ENCODE results near the gene ADGRG1.

DNA sequence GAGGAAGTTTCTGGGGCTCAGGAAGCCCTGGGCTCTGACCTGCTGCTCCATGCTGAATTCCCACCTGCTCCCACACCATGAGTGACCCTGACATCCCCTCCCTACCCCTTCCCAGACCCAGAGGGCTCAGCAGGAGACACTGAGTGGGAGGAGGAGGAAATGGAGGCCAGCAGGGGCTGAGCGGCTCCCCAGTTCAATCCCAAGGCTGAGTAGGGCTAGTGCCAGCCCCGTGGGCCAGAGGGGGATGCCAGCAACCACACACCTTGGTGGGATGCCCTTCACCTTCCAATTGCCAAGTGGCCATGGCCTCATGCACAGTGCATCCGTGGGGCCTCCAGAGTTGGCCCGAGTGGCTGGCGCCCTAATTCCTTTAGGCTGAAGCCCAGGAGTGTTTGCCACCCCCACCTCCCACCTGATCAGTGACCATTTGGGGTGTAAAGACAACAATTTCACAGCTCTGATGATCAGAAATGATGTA, 38.7 kb downstream of the ADGRG1 start:
- TF ChIP-seq, protein P1, sequence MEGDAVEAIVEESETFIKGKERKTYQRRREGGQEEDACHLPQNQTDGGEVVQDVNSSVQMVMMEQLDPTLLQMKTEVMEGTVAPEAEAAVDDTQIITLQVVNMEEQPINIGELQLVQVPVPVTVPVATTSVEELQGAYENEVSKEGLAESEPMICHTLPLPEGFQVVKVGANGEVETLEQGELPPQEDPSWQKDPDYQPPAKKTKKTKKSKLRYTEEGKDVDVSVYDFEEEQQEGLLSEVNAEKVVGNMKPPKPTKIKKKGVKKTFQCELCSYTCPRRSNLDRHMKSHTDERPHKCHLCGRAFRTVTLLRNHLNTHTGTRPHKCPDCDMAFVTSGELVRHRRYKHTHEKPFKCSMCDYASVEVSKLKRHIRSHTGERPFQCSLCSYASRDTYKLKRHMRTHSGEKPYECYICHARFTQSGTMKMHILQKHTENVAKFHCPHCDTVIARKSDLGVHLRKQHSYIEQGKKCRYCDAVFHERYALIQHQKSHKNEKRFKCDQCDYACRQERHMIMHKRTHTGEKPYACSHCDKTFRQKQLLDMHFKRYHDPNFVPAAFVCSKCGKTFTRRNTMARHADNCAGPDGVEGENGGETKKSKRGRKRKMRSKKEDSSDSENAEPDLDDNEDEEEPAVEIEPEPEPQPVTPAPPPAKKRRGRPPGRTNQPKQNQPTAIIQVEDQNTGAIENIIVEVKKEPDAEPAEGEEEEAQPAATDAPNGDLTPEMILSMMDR (IDR thresholded peaks at IDR 0.05): no peak
- TF ChIP-seq POLR2AphosphoS5 (IDR thresholded peaks at IDR 0.05; ENCODE audit: low read depth, low read length) (no peak), TCF7L2 (IDR thresholded peaks at IDR 0.05; ENCODE audit: low read depth, low read length) (no peak)
- TF ChIP-seq, protein P2, sequence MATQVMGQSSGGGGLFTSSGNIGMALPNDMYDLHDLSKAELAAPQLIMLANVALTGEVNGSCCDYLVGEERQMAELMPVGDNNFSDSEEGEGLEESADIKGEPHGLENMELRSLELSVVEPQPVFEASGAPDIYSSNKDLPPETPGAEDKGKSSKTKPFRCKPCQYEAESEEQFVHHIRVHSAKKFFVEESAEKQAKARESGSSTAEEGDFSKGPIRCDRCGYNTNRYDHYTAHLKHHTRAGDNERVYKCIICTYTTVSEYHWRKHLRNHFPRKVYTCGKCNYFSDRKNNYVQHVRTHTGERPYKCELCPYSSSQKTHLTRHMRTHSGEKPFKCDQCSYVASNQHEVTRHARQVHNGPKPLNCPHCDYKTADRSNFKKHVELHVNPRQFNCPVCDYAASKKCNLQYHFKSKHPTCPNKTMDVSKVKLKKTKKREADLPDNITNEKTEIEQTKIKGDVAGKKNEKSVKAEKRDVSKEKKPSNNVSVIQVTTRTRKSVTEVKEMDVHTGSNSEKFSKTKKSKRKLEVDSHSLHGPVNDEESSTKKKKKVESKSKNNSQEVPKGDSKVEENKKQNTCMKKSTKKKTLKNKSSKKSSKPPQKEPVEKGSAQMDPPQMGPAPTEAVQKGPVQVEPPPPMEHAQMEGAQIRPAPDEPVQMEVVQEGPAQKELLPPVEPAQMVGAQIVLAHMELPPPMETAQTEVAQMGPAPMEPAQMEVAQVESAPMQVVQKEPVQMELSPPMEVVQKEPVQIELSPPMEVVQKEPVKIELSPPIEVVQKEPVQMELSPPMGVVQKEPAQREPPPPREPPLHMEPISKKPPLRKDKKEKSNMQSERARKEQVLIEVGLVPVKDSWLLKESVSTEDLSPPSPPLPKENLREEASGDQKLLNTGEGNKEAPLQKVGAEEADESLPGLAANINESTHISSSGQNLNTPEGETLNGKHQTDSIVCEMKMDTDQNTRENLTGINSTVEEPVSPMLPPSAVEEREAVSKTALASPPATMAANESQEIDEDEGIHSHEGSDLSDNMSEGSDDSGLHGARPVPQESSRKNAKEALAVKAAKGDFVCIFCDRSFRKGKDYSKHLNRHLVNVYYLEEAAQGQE (IDR thresholded peaks at IDR 0.05; ENCODE audit: insufficient read depth in 1 of 2, low read depth in 2 of 2, low read length in 1 of 2): no peak
